Muscle layer of colon (tissue), 2 donors: ENCODE data around the gene HEPN1.
A peak's percentile ranks its signal among the peaks of the same experiment; 100 is the strongest.

Source experiments
- H3K27ac ChIP-seq: one replicate; pipeline ENCODE4 v1.7.0; 2013; ENCODE audit warnings: low read depth, mild to moderate bottlenecking, low read length, moderate library complexity
- H3K27me3 ChIP-seq, 2 donors: one replicate each; pipeline ENCODE4 v1.7.0; 2013; ENCODE audit warnings: low read length in 2 of 2, mild to moderate bottlenecking in 2 of 2; ENCODE audit not compliant: insufficient read depth in 2 of 2, control insufficient read depth in 1 of 2
- H3K36me3 ChIP-seq: one replicate; pipeline ENCODE4 v1.7.0; 2013; ENCODE audit warnings: mild to moderate bottlenecking, low read length; ENCODE audit not compliant: insufficient read depth
- H3K4me1 ChIP-seq: one replicate; pipeline ENCODE4 v1.7.0; 2013; ENCODE audit warnings: mild to moderate bottlenecking, low read length; ENCODE audit not compliant: insufficient read depth
- H3K4me3 ChIP-seq, 2 donors: one replicate each; pipeline ENCODE4 v1.7.0; 2013; ENCODE audit warnings: low read length in 2 of 2, low read depth in 1 of 2, mild to moderate bottlenecking in 1 of 2, moderate library complexity in 1 of 2
- H3K9ac ChIP-seq: one replicate; pipeline ENCODE4 v1.7.0; 2013; ENCODE audit warnings: low read length
- H3K9me3 ChIP-seq: one replicate; pipeline ENCODE4 v1.7.0; 2013; ENCODE audit warnings: mild to moderate bottlenecking, low read length
- donor health status: abdominal sarcoma.
- donor health status: Adenocarcinoma of cecum.

The HEPN1 gene

GRCh38 chr11:124917115-124917637 lies 1.9 kb upstream of the HEPN1 start:
- no peaks in the 10 kb centered on the region for H3K36me3 ChIP-seq
- H3K9me3 ChIP-seq: no peaks in the 10 kb centered on the region
- H3K4me3 ChIP-seq: no peak overlapping the region
- no peaks in the 10 kb centered on the region for H3K4me1 ChIP-seq
- H3K27ac ChIP-seq: no peak overlapping the region
- H3K27me3 ChIP-seq: no peaks in the 10 kb centered on the region
- H3K9ac ChIP-seq: no peak overlapping the region

GRCh38 chr11:124919898-124920297 lies 848 bp downstream of the HEPN1 start:
- H3K4me3 ChIP-seq: no peak overlapping the region
- no peak overlapping the region for H3K9ac ChIP-seq
- H3K27me3 ChIP-seq: no peaks in the 10 kb centered on the region
- H3K4me1 ChIP-seq: no peaks in the 10 kb centered on the region
- H3K9me3 ChIP-seq: no peaks in the 10 kb centered on the region
- no peak overlapping the region for H3K27ac ChIP-seq
- no peaks in the 10 kb centered on the region for H3K36me3 ChIP-seq

DNA sequence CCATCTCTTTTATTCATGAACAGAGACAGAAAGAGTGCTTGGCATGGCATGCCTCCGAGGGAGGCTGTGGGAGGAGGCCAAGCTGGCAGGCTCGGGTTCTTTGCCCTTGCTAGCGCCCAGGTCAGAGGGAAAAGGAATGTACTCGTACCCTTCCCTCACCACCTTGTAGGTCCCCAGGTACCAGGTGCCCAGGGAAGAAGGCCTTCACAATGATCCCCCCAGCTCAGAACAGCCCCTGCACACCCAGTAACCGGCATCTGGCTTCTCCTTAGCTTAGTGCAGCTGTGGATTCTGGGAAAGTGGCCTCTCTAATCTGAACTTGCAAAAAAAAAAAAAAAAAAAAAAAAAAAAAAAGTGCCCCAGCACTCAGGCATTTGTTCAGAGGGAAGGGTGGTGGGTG lies 1.3 kb downstream of the HEPN1 start:
- Histone ChIP-seq H3K9ac (no peak overlapping the region), H3K36me3 (no peaks in the 10 kb centered on the region), H3K4me3 (peak overlapping the region; percentile 36 to 52), H3K27me3 (no peaks in the 10 kb centered on the region), H3K27ac (no peak overlapping the region), H3K4me1 (no peaks in the 10 kb centered on the region), H3K9me3 (no peaks in the 10 kb centered on the region)

- Histone ChIP-seq H3K27me3 (no peaks in the 10 kb centered on the region), H3K9me3 (no peaks in the 10 kb centered on the region), H3K27ac (no peak overlapping the region), H3K4me1 (no peaks in the 10 kb centered on the region), H3K36me3 (no peaks in the 10 kb centered on the region), H3K4me3 (peak overlapping the region; percentile 36 to 52), H3K9ac (no peak overlapping the region)
Measured at GRCh38 chr11:124920870-124921609, 2.0 kb downstream of the HEPN1 start.

DNA sequence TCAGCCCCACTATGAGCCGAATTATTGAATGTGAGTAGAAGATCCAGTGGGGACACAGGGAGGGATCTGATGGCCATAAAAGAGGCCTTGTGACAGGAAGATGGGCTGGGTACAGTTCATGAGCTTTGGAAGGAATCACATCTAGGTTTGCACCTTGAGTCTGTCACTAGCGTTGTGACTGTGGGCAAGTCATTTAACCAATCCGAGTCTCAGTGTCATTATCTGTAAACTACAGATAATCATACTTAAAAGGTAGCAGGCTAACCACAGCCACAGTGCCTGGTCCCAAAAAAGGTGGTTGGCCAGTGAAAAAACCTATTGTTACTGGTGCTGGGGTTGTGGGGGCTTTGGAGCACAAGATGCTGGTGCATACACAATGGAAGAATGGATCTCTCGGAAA lies 3.8 kb downstream of the HEPN1 start:
- no peaks in the 10 kb centered on the region for H3K36me3 ChIP-seq
- no peak overlapping the region for H3K27ac ChIP-seq
- H3K4me1 ChIP-seq: no peaks in the 10 kb centered on the region
- H3K4me3 ChIP-seq: no peak overlapping the region
- H3K27me3 ChIP-seq: no peaks in the 10 kb centered on the region
- no peak overlapping the region for H3K9ac ChIP-seq
- H3K9me3 ChIP-seq: no peaks in the 10 kb centered on the region

DNA sequence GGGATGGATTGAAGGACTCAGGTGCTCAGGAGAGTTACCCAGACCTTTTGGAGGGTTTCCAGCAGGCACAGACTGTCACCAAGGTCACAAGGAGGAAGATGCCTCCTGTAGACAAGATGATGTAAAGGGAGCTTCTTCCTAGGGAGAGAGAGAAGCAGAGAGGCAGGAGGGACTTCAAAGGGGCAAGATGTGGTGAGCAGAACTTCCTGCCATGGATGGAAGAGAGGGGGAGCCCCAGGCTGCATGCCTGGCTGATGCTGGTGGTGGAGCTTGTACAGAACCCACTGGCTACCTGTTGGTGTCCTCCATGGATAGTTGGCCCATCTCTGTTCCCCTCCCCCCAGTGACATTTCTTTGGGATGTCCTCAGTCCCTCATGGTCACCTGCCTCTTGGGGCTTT lies 4.2 kb downstream of the HEPN1 start:
- Histone ChIP-seq H3K4me3 (no peak overlapping the region), H3K27ac (no peak overlapping the region), H3K27me3 (no peaks in the 10 kb centered on the region), H3K9ac (no peak overlapping the region), H3K4me1 (no peaks in the 10 kb centered on the region), H3K36me3 (no peaks in the 10 kb centered on the region), H3K9me3 (no peaks in the 10 kb centered on the region)

DNA sequence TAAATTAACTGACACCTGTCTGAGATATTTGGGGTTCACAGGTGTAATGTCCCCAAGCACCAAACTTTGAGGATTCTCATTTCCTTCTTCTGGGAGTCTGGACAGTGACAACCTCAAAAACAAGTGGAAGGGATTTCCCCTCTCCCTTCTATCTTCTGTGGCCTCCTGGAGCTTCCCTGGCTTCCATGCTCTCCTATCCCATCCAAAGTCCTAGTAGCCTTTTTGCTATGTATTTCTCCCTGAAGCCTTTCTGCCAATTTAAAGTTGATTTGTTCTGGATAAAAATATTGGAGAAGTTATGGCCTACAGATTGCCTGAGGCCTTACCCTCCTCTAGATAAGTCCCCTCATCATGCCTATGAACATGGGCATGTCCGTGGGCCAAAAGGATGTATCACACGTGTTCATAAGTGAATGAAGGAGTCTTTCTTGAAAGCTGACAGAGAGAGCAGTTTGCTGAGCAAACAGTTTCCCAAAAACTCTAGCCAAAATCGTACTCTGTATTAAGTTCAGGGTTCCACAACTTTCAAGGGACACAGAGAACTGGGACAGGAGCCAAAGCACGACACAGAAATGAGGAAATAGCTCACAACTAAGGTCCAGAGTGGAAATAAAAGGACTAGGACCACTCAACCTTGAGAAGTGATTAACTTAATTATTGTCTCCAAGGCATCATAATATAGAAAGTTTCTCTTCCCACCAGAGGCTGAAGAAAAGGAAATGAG lies 10.1 kb downstream of the HEPN1 start:
- no peak overlapping the region for H3K27ac ChIP-seq
- no peaks in the 10 kb centered on the region for H3K4me1 ChIP-seq
- H3K9ac ChIP-seq: no peak overlapping the region
- H3K9me3 ChIP-seq: no peaks in the 10 kb centered on the region
- H3K27me3 ChIP-seq: no peaks in the 10 kb centered on the region
- H3K4me3 ChIP-seq: no peak overlapping the region
- no peaks in the 10 kb centered on the region for H3K36me3 ChIP-seq

DNA sequence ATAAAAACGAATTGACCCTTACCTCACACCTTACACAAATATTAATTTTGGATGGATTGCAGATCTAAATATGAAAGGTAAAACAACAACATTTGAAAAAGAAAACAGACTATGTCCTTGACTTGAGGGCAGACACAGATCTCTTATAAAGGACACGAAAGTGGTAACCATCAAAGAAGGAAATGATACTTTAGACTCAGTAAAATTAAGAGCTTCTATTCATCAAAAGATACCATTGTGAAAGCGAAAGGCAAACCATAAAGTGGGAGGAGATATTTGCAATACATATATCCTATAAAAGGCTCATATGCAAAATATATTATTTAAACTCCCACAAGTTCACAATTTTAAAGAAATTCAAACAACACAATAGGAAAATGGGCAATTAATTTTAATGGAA lies 11.7 kb downstream of the HEPN1 start:
- no peak overlapping the region for H3K9ac ChIP-seq
- H3K4me1 ChIP-seq: no peaks in the 10 kb centered on the region
- no peak overlapping the region for H3K4me3 ChIP-seq

DNA sequence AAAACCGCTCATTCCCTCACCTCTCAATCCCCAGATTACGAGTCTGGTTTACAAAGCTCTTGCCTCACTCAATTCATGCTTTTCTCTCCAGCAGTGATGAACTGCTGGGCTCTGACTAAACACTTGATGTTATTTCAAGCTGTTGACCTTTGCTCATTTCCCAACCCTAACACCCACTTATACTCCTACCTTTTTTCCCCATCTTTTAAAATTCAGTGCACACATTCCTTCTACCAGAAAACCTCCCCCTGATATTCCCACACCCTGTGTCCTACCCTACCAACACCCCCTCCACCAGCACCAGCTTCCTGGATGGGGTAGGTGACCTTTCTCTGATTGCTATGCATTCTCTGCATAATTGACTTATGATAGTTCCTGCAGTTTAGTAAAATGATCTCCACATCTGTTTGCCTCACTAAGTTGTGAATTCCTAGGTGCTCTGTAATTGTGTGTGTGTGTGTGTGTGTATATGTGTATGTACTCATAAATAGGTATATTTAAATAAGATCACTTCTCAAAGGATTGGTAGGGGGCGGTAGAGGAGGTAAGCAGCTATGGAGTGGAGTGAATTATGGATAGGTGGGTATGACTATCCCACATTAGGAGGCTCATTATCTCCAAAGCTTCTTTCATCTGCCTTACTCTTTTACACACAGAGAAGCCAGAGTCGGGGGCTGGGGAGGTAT lies 16.0 kb downstream of the HEPN1 start:
- Histone ChIP-seq H3K4me3 (no peak overlapping the region), H3K4me1 (no peaks in the 10 kb centered on the region), H3K27me3 (no peaks in the 10 kb centered on the region), H3K9me3 (no peaks in the 10 kb centered on the region), H3K36me3 (no peaks in the 10 kb centered on the region), H3K27ac (no peak overlapping the region), H3K9ac (no peak overlapping the region)

More for the DNA sequence above, 11.7 kb downstream of the HEPN1 start:
- no peaks in the 10 kb centered on the region for H3K9me3 ChIP-seq
- H3K36me3 ChIP-seq: no peaks in the 10 kb centered on the region
- no peaks in the 10 kb centered on the region for H3K27me3 ChIP-seq
- H3K27ac ChIP-seq: no peak overlapping the region

GRCh38 chr11:124935548-124936514 lies 16.8 kb downstream of the HEPN1 start, which contains the start of gene HEPACAM:
HEPACAM (minus strand) TSS chr11:124936047; CDS start chr11:124936006, 41 bp downstream.
- Histone ChIP-seq H3K36me3 (no peaks in the 10 kb centered on the region), H3K27ac (no peak within 1 kb of the TSS), H3K4me1 (no peaks in the 10 kb centered on the region), H3K9ac (no peak within 1 kb of the TSS), H3K27me3 (no peaks in the 10 kb centered on the region), H3K9me3 (no peaks in the 10 kb centered on the region), H3K4me3 (no peak within 1 kb of the TSS)
